Measurements from ENCODE around the gene HMX2. TPM values are rescaled to one million over a fixed set of nuclear protein-coding genes. Genes with fewer than 3 reads are reported as not detected.

Gene HMX2
- total RNA-seq, 1 donor = not detected

GRCh38 chr10:123102673-123103072 is 45.3 kb upstream of the HMX2 start:
- Histone ChIP-seq H2AFZ (ENCODE audit: low read length) (no peak overlapping the region), H3K4me2 (ENCODE audit: insufficient read depth, low read length) (no peak overlapping the region), H3K9me3 (ENCODE audit: low read depth, low read length) (no peaks in the 10 kb centered on the region), H3K27me3 (ENCODE audit: insufficient read depth, low read length) (no peaks in the 10 kb centered on the region), H3K36me3 (ENCODE audit: insufficient read depth, low read length) (no peaks in the 10 kb centered on the region), H3K4me1 (ENCODE audit: insufficient read depth, low read length) (no peaks in the 10 kb centered on the region), H3K27ac (ENCODE audit: low read depth, low read length) (no peak overlapping the region), H3K4me3 (ENCODE audit: insufficient read depth, low read length) (no peak overlapping the region), H3K79me2 (ENCODE audit: insufficient read depth, low read length) (no peaks in the 10 kb centered on the region), H4K20me1 (ENCODE audit: insufficient read depth, low read length) (no peaks in the 10 kb centered on the region)
- DNase-seq (ENCODE audit: insufficient read length, low spot score, missing footprints) = no peak
- TF ChIP-seq CTCF (IDR thresholded peaks at IDR 0.05; ENCODE audit: extremely low read depth, low read depth, low read length) = no peak

GRCh38 chr10:123103944-123104343 is 44.0 kb upstream of the HMX2 start:
- Histone ChIP-seq H3K4me3 (ENCODE audit: insufficient read depth, low read length) (no peak overlapping the region), H3K4me2 (ENCODE audit: insufficient read depth, low read length) (no peak overlapping the region), H3K27me3 (ENCODE audit: insufficient read depth, low read length) (no peaks in the 10 kb centered on the region), H3K4me1 (ENCODE audit: insufficient read depth, low read length) (no peaks in the 10 kb centered on the region), H3K79me2 (ENCODE audit: insufficient read depth, low read length) (no peaks in the 10 kb centered on the region), H3K27ac (ENCODE audit: low read depth, low read length) (no peak overlapping the region), H3K36me3 (ENCODE audit: insufficient read depth, low read length) (no peaks in the 10 kb centered on the region), H3K9me3 (ENCODE audit: low read depth, low read length) (no peaks in the 10 kb centered on the region), H4K20me1 (ENCODE audit: insufficient read depth, low read length) (no peaks in the 10 kb centered on the region), H2AFZ (ENCODE audit: low read length) (no peak overlapping the region)
- no peak for TF ChIP-seq CTCF (IDR thresholded peaks at IDR 0.05; ENCODE audit: extremely low read depth, low read depth, low read length)
- DNase-seq (ENCODE audit: insufficient read length, low spot score, missing footprints) = no peak

- H2AFZ ChIP-seq (ENCODE audit: low read length) = no peak overlapping the region
- H3K4me2 ChIP-seq (ENCODE audit: insufficient read depth, low read length) = no peak overlapping the region
- TF ChIP-seq CTCF (IDR thresholded peaks at IDR 0.05; ENCODE audit: extremely low read depth, low read depth, low read length) = no peak
- H3K4me1 ChIP-seq (ENCODE audit: insufficient read depth, low read length) = no peaks in the 10 kb centered on the region
- no peaks in the 10 kb centered on the region for H3K79me2 ChIP-seq (ENCODE audit: insufficient read depth, low read length)
- DNase-seq (ENCODE audit: insufficient read length, low spot score, missing footprints) = no peak
- no peaks in the 10 kb centered on the region for H4K20me1 ChIP-seq (ENCODE audit: insufficient read depth, low read length)
- no peaks in the 10 kb centered on the region for H3K36me3 ChIP-seq (ENCODE audit: insufficient read depth, low read length)
- no peak overlapping the region for H3K4me3 ChIP-seq (ENCODE audit: insufficient read depth, low read length)
- no peaks in the 10 kb centered on the region for H3K27me3 ChIP-seq (ENCODE audit: insufficient read depth, low read length)
- no peaks in the 10 kb centered on the region for H3K9me3 ChIP-seq (ENCODE audit: low read depth, low read length)
- H3K27ac ChIP-seq (ENCODE audit: low read depth, low read length) = no peak overlapping the region
Measured at GRCh38 chr10:123109466-123109865, 38.5 kb upstream of the HMX2 start.

- no peak overlapping the region for H2AFZ ChIP-seq (ENCODE audit: low read length)
- H3K4me2 ChIP-seq (ENCODE audit: insufficient read depth, low read length) = no peak overlapping the region
- no peaks in the 10 kb centered on the region for H3K36me3 ChIP-seq (ENCODE audit: insufficient read depth, low read length)
- peak; percentile 66 for DNase-seq (ENCODE audit: insufficient read length, low spot score, missing footprints)
- no peaks in the 10 kb centered on the region for H3K79me2 ChIP-seq (ENCODE audit: insufficient read depth, low read length)
- H3K4me3 ChIP-seq (ENCODE audit: insufficient read depth, low read length) = no peak overlapping the region
- H3K27me3 ChIP-seq (ENCODE audit: insufficient read depth, low read length) = peaks cover 7% of the 10 kb centered on the region
- H3K4me1 ChIP-seq (ENCODE audit: insufficient read depth, low read length) = no peaks in the 10 kb centered on the region
- H4K20me1 ChIP-seq (ENCODE audit: insufficient read depth, low read length) = no peaks in the 10 kb centered on the region
- no peaks in the 10 kb centered on the region for H3K9me3 ChIP-seq (ENCODE audit: low read depth, low read length)
- no peak for TF ChIP-seq CTCF (IDR thresholded peaks at IDR 0.05; ENCODE audit: extremely low read depth, low read depth, low read length)
- no peak overlapping the region for H3K27ac ChIP-seq (ENCODE audit: low read depth, low read length)
Measured at GRCh38 chr10:123117644-123118417, 30.1 kb upstream of the HMX2 start.
